CD4-positive, alpha-beta T cell treated with Interleukin-2 at 100 ng/mL for 4 hours (primary cell): ENCODE results near the gene MTFR1L.

Experiments
- DNase-seq: peaks from one replicate; pipeline ENCODE4 v3.0.0-alpha.2; 2020; ENCODE audit warnings: low spot score

Gene MTFR1L

GRCh38 chr1:25792115-25792514, 27.6 kb upstream of the MTFR1L start:
- DNase-seq = no peak

GRCh38 chr1:25793585-25794170, 26.1 kb upstream of the MTFR1L start:
- no peak for DNase-seq

GRCh38 chr1:25794325-25794724, 25.4 kb upstream of the MTFR1L start:
- DNase-seq = no peak

GRCh38 chr1:25795211-25795610, 24.5 kb upstream of the MTFR1L start:
- DNase-seq = no peak

- peak; percentile 66 for DNase-seq
Measured at GRCh38 chr1:25795946-25796810, 23.6 kb upstream of the MTFR1L start.

GRCh38 chr1:25796811-25797458, 22.8 kb upstream of the MTFR1L start:
- peak; percentile 81 for DNase-seq

GRCh38 chr1:25797939-25798338, 21.8 kb upstream of the MTFR1L start:
- DNase-seq = peak; percentile 26

GRCh38 chr1:25798666-25799351, 20.9 kb upstream of the MTFR1L start:
- DNase-seq = no peak

- DNase-seq = no peak
Measured at GRCh38 chr1:25799352-25799934, 20.3 kb upstream of the MTFR1L start.

GRCh38 chr1:25799935-25800702, 19.6 kb upstream of the MTFR1L start, which contains the start of gene SELENON:
SELENON (plus strand) TSS chr1:25800193; CDS start chr1:25800231, 38 bp downstream.
- DNase-seq = peak; percentile 13

GRCh38 chr1:25800703-25801377, 18.9 kb upstream of the MTFR1L start:
- no peak for DNase-seq

- DNase-seq = peak; percentile 12
Measured at GRCh38 chr1:25802915-25803314, 16.8 kb upstream of the MTFR1L start.

GRCh38 chr1:25803368-25803767, 16.4 kb upstream of the MTFR1L start:
- DNase-seq = no peak

GRCh38 chr1:25804244-25804963, 15.3 kb upstream of the MTFR1L start:
- DNase-seq = no peak

- DNase-seq = no peak
Measured at GRCh38 chr1:25804964-25805862, 14.5 kb upstream of the MTFR1L start.

- DNase-seq = no peak
Measured at GRCh38 chr1:25805863-25806225, 13.9 kb upstream of the MTFR1L start.

GRCh38 chr1:25806418-25806817, 13.3 kb upstream of the MTFR1L start:
- DNase-seq = no peak

- no peak for DNase-seq
Measured at GRCh38 chr1:25807480-25808390, 12.0 kb upstream of the MTFR1L start.
